Fibroblast of peridontal ligament (primary cell): ENCODE results near the gene ZBED6.
"Not testable (repeated sequence)": the region's sequence is repeated elsewhere in the genome, so short reads cannot be mapped to it uniquely, and the experiment has no call there.

Experiments
- DNase-seq: peaks from one replicate; pipeline ENCODE4 v3.0.0-alpha.2; 2010; ENCODE audit errors: extremely low read depth

The ZBED6 gene

DNA sequence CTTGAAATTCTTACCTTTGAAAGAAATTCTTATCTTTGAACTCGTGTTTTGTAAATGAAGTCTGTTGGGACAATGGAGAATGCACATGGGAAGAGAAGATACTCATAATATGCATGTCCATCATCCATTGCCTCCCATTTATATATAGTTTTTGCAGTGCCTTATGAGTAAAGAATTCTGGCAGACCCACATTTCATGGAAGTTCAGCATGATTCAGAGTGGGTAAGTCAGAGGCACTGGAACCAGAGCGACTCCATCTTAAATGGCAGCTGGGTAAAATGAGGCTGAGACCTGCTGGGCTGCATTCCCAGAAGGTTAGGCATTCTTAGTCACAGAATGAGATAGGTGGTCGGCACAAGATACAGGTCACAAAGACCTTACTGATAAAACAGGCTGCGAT, 16.6 kb upstream of the ZBED6 start:
- no peak for DNase-seq

DNA sequence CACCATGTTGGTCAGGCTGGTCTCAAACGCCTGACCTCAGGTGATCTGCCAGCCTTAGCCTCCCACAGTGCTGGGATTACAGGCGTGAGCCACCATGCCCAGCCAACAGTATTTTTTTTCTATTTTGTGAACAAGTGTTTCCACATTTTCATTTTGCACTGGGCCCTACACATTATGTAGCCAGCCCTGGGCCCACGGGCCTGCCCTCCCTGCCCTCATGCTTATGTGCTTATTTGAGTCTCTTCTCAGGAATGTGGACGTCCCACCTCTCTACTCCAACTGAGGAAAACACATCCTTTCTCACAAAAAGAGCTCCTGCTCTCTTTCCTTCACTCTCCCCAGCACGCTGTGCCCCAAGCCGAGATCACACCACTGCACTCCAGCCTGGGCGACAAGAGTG, 13.5 kb upstream of the ZBED6 start:
- no peak for DNase-seq

DNA sequence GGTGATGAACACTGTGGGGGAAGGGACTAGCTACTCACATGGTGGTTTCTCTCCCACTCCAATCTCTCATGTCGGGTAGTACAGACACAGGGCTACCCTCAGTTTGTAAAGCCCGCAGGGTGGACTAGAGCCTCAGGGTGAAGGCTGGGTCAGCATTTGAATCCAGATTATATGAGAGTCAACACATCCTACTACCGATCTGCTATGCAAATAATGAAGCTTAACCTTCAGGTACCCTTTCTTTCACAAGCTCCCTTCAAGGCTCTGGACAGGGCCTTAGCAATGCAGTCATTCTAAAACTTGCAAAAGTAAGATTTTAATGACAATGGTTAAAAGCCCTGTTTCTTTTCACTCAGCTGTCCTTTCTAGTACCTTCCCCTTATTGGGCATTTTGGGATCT, 5.5 kb upstream of the ZBED6 start:
- DNase-seq, result no peak

DNA sequence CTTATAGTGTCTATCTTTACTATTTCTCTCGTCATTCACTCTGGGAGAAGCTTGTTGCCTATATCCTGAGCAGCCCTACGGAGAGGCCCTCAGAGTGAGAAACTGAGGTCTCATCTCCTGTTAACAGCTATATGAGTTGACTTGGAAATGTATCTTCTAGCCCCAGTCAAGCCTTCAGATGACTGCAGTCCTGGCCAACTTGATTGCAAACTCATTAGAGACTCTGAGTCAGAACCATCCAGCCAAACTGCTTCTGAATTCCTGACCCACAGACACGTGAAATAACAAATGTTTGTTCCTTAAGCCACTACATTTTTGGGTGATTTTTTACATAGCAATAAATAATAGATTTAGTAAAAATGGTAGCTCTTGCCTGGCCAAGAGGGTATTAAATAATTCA, 3.9 kb upstream of the ZBED6 start:
- no peak for DNase-seq

DNA sequence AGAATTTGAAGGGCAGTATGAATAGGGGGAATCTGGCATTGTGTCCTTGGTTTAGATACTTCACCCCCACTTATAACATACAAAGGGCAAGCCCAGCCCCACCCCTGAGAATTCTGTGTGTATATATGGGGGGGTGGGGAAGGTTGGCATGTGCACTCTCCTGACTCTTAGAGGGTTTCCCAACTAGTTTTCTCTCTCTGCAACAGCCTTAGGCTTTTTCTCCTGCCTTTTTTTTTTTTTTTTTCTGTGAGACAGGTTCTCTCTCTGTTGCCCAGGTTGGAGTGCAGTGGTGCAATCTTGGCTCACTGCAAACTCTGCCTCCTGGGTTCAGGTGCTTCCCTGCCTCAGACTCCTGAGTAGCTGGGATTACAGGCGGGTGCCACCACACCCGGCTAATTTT, 2.9 kb upstream of the ZBED6 start:
- no peak for DNase-seq

DNA sequence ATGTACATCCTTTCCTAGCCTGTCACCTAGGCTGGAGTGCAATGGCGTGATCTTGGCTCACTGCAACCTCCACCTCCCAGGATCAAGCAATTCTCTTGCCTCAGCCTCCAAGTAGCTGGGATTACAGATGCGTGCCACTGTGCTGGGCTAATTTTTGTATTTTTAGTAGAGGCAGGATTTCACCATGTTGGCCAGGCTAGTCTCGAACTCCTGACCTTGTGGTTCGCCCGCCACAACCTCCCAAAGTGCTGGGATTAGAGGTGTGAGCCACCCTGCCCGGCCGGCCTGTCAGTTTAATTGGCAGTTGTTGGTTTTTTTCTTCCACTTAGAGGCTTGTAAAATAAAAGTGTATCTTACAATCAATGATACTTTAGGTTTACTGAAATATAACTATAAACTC, 1.9 kb upstream of the ZBED6 start:
- not testable (repeated sequence) for DNase-seq

DNA sequence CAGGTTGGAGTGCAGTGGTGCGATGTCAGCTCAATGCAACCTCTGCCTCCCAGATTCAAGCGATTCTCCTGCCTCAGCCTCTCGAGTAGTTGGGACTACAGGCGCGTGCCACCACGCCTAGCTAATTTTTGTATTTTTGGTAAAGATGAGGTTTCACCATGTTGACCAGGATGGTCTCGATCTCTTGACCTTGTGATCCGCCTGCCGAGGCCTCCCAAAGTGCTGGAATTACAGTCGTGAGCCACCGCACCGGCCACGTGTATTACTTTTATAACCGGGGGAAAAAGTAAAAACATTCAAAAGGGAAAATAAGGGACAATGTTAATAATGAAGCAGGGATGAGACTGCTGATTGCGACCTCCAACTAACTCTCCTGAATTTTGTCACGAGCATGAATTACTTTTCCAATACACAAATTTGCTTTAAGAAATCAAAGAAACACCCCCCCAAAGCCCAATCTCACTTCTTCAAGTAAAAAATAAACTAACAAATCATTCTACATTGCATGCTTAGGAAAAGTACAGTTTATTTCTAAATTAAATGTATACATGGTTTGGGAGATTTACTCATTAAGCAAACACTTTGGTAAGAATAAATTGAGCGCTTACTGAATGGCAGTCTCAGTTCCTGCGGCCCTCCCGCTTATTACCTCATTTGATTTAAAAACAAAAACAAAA, 521 bp upstream of the ZBED6 start:
- no peak for DNase-seq

DNA sequence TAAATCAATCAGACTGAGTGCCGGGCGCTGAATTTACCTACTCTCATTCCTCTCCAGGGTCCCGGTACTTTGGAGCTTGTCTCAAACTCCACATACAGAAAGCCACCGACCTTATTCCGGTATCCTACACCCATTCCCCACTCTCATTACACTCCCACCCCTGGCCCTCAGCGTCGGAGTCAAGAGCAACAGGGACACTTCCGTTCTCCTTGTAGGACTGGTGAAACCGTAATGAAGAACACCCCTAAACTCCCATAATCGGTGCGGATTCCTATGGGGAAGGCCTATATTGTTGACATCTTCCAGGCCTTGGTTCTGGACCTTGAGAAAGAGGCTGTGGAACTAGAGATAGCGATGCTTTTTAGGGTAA, 798 bp downstream of the ZBED6 start:
- peak; percentile 34 for DNase-seq

DNA sequence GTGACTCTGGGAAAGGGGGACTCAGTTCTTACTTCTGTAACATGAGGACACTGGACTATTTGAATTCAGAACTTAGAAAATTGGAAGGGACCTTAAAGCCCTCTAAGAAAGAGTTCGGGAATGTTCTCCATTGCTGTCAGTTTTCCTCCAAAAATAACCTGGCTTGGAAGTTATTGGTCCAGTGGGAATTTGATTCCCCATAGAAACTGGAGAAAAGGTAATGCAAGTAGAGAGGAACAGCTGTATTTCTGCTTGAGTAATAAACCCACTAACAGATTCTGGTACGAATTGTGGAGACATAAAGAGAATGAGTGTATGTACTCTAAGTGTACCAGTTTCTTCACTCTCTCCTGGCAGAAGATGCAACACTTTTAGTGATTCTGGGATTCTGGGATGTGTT, 1.8 kb downstream of the ZBED6 start:
- DNase-seq, result no peak

DNA sequence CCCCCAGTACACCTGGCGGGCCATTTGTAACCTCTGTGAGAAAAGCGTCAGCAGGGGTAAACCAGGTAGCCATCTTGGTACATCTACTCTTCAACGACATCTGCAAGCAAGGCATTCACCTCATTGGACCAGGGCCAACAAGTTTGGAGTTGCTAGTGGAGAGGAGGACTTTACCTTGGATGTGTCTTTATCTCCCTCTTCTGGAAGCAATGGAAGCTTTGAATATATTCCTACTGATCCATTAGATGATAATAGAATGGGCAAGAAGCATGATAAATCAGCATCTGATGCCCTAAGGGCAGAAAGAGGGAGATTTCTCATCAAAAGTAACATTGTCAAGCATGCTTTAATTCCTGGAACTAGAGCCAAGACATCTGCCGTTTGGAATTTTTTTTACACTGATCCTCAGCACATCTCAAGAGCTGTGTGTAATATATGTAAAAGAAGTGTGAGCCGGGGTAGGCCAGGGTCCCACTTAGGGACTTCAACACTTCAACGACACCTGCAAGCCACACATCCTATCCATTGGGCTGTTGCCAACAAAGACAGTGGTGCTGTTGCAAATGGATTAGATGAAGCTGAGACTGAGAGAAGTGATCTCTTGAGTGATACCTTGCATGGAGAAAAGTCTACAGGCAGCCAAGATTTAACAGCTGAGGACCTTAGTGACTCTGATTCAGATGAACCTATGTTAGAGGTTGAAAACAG, 2.7 kb downstream of the ZBED6 start:
- DNase-seq, result no peak

DNA sequence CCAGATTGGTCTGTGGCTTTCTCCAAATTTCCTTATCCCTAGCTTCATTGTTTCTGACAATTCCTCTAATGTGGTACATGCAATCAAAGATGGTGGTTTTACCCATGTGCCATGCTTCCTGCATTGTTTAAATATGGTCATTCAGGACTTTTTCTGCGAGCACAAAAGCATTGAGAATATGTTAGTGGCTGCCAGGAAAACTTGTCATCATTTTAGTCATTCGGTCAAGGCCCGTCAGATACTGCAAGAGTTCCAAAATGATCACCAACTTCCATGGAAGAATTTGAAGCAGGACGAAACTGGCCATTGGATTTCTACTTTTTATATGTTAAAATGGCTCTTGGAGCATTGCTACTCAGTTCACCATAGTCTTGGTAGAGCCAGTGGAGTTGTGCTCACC, 3.7 kb downstream of the ZBED6 start:
- no peak for DNase-seq

DNA sequence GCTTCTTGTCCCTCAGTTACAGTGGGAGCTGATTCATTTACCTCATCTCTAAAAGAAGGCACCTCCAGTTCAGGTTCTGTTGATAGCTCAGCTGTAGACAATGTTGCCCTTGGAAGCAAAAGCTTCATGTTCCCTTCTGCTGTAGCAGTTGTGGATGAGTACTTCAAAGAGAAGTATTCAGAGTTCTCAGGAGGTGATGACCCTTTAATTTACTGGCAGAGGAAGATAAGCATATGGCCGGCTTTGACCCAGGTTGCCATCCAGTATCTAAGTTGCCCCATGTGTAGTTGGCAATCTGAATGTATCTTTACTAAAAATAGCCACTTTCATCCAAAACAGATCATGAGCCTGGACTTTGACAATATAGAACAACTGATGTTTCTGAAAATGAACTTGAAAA, 4.5 kb downstream of the ZBED6 start:
- DNase-seq, result no peak

DNA sequence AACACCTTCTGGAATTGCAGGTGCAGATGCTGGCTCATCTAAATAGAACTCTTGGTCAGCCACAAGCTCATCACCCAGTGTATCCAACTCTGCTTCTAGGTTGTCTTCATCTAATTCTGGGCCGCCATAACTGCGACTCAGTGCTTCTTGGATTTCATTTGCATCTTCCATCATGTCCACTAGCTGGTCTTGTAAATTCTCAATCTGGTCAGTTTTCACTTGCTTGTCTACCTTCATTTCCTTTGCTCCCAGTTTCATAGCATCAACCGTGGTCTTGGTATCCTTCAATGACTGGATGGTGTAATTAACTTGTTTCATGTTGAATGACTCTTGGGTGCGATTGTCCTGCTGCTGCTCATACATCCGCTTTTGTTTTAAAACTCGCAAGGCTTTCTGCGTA, 10.3 kb downstream of the ZBED6 start:
- no peak for DNase-seq

DNA sequence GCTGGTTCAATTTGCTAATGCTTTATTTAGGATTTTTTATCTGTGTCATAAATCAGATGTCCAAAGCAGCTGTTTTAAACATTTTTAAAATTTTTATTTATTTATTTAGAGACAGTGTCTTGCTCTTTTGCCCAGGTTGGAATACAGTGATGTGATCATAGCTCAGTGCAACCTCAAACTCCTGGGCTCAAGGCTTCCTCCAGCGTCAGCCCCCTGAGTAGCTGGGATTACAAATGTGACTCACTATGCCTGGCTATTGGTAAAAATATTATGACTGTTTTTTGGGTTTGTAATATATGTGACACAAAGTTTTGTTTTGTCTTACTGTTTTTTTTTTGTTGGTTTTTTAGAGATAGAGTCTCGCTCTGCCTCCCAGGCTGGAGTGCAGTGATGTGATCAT, 11.8 kb downstream of the ZBED6 start:
- peak; percentile 74 for DNase-seq

DNA sequence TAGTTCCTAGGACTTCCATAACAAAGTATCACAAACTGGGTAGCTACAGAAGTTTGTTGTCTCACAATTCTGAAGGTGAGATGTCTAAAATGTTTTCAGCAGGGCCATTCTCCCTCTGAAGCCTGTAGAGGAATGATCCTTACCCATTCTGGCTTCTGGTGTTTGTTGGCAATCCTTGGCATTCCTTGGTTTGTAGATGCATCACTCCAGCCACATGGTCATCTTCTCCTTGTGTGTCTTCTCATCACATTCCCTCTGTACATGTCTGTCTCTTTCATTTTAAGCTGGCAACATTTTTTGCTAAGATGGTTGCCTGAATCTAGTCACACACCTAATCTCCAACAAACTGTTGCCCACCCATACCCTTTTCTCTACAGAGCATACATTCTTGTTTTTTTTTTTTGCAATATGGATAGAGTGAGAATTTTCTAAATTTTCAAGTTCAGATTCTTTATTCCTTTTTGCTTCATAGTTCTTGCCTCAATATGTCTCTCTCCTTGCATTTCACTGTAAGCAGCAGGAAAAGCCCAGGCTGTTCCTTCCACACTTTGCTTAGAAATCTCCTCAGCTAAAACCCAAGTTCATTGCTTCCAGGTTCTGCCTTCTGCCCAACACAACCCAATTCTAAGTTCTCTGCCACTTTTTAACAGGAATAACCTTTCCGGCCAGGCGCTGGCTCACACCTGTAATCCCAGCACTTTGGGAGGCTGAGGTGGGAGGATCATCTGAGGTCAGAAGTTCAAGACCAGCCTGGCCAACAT, 18.3 kb downstream of the ZBED6 start:
- no peak for DNase-seq

DNA sequence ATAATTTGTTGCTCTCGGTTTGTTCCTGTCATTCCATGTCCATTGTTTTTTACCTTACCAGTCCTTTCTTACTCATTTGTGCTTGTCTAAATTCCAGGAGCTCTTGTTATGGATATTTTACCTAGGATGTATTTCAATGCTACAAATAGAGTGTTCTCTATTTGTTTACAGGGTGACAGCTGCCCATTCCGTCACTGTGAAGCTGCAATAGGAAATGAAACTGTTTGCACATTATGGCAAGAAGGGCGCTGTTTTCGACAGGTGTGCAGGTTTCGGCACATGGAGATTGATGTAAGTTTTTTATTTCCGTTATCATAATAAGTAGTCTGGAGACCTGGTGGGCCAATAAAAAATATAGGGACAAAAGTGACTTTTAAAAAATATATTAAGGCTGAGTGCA, 23.0 kb downstream of the ZBED6 start:
- DNase-seq, result no peak

DNA sequence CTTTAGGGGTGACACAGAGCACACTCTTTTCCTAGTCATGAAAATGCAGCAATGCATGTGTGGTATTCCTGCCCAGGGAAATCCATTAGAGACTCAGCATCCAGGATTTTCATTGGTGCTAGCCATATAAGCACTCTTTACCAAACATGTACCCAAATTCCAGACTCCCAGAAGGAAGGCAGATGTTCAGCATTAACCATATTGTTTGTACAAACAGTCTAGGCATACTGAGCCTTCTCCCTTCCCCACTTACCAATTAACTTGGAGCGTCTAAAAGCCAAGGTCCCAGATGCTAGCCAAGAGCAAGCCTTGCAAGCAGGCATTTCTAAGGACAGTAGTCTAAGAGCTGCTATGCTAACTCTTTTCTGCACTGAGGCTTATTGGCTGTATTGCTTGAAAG, 27.9 kb downstream of the ZBED6 start:
- DNase-seq, result peak; percentile 76

DNA sequence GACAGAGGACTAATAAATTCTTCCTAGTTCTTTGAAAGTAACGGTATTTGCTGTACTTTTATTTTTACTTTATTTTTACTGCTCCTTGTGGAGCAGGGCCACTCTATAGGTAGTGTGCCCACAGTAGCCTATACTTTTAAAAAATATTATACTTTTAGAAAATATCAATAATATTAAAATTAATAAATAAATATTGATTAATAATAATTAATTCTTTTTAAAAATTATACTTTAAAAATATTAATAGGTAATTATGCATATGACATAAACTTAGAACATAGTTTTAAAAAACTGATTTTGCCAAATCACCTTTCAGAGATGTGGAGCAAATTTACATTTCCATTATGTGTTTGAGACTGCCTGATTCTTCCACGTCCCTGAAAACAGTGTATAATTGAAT, 30.8 kb downstream of the ZBED6 start:
- DNase-seq, result no peak

DNA sequence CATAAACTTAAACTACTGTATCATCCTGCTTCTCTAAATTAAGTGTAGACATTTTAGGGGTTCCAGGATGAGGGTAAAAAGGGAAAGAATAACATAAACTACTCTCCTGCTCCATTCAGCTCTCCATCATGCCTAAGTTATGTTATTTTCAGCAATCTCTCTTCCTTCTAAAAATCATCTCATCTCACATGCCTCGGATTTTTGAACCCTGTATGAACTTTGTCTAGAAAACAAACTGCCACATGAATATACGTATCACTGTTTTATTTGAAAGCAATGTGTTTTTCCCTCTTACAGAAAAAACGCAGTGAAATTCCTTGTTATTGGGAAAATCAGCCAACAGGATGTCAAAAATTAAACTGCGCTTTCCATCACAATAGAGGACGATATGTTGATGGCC, 32.6 kb downstream of the ZBED6 start:
- DNase-seq, result no peak

DNA sequence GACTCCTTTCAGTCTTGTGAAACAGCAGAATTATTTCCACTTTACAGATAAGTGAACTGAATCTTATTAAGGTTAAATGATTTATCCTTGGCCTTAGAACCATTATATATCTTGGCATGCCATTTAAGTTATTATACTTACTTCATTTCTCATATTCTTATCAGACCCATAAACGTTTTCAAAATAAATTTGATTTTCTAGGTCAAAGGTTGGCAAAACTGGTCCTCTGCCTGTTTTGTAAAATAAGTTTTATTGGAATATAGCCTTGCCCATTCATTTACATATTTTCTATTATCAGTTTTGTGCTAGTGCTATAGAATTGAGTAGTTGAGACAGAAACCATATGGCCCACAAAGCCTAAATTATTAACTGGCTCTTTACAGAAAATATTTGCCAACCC, 33.1 kb downstream of the ZBED6 start:
- no peak for DNase-seq

DNA sequence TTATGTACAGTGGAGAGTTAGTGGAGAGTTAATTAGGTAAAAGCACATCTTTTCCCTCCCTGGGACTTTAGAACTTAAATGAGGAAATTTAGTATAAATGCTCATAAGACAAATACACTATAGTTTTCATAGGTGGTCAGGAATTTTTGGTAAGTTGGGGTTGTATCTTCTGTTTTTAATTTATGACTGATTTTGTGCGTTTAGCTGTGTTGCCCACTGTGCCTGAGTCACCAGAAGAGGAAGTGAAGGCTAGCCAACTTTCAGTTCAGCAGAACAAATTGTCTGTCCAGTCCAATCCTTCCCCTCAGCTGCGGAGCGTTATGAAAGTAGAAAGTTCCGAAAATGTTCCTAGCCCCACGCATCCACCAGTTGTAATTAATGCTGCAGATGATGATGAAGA, 33.8 kb downstream of the ZBED6 start:
- peak; percentile 52 for DNase-seq

DNA sequence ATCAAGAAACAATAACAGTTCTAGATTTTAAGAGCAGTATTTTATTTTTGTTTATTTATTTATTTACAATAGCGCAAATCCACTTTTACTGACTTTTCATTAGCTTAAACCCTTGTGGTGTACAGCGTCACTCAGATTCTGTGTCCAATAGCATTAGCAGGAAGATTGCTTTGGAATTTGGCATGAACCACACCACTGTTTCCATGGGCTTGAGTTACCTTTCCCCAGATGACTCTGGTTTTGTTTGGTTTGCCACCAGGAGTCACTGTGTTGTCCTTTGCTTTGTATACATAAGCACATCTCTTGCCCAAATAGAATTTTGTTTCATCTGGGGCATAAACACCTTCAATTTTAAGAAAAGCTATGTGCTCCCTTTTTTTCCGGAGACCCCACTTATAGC, 40.1 kb downstream of the ZBED6 start:
- no peak for DNase-seq

DNA sequence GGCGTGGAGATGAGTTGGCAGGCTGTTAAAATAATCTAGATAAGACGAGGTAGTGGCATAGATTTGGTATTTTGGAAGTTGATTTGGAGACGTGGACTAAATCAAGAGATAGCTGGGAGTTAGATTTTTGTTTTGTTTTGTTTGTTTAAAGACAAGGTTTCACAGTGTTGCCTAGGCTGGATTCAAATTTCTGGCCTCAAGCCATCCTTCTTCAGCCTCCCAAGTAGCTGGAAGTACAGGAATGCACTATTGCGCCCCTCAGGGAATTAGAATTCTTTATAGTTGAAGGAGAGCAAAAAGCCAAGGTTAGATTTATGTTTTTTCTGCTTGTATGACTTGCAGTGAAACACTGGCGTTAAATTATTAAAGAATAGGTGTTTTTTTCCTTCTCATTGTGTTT, 43.7 kb downstream of the ZBED6 start:
- DNase-seq, result peak; percentile 97
